Smooth muscle cell (in vitro differentiated cells): ENCODE results near the gene CHSY3. TPM values are rescaled to one million over a fixed set of nuclear protein-coding genes. Genes with fewer than 3 reads are reported as not detected.

ENCODE experiments used
- DNase-seq: peaks from one replicate; lab custom pipeline; 2025; ENCODE audit not compliant: unreplicated experiment; lab: John Stamatoyannopoulos, UW
- H2AFZ ChIP-seq: fragments of 200-600 bp; sonication (generic); 2 replicates; pipeline ENCODE4 v1.6.0; 2016; ENCODE audit warnings: antibody characterized with exemption, low read depth, mild to moderate bottlenecking
- H3F3A ChIP-seq: fragments of 200-600 bp; sonication (generic); 2 replicates; pipeline ENCODE4 v1.6.0; 2017; ENCODE audit warnings: antibody characterized with exemption, low read depth
- H3K27ac ChIP-seq: fragments of 200-600 bp; sonication (generic); 2 replicates; pipeline ENCODE4 v1.5.1; 2016; ENCODE audit warnings: low read depth, mild to moderate bottlenecking
- H3K27me3 ChIP-seq: fragments of 200-600 bp; sonication (generic); 2 replicates; pipeline ENCODE4 v1.6.1; 2016; ENCODE audit warnings: low read depth, mild to moderate bottlenecking
- H3K36me3 ChIP-seq: fragments of 200-600 bp; sonication (generic); 2 replicates; pipeline ENCODE4 v1.5.1; 2016; ENCODE audit warnings: low read depth
- H3K4me1 ChIP-seq: fragments of 200-600 bp; sonication (generic); 2 replicates; pipeline ENCODE4 v1.5.1; 2016; ENCODE audit warnings: low read depth
- H3K4me2 ChIP-seq: fragments of 200-600 bp; sonication (generic); 2 replicates; pipeline ENCODE4 v1.6.0; 2016; ENCODE audit warnings: mild to moderate bottlenecking
- H3K4me3 ChIP-seq: fragments of 200-600 bp; sonication (generic); 2 replicates; pipeline ENCODE4 v1.5.1; 2016; ENCODE audit warnings: mild to moderate bottlenecking
- H3K79me2 ChIP-seq: fragments of 200-600 bp; sonication (generic); 2 replicates; pipeline ENCODE4 v1.6.0; 2016; ENCODE audit warnings: low read depth, mild to moderate bottlenecking
- H3K9ac ChIP-seq: fragments of 200-600 bp; sonication (generic); 2 replicates; pipeline ENCODE4 v1.6.0; 2016; ENCODE audit warnings: low read depth
- H3K9me3 ChIP-seq: fragments of 200-600 bp; sonication (generic); replicated peaks from 2 replicates; pipeline ENCODE4 v1.5.1; 2016; ENCODE audit warnings: low read depth
- H4K20me1 ChIP-seq: fragments of 200-600 bp; sonication (generic); 2 replicates; pipeline ENCODE4 v1.6.0; 2016; ENCODE audit warnings: low read depth
- WGBS: methylation state at CpG from one replicate; pipeline ENCODE4 v1.1.7; 2016; ENCODE audit warnings: low lambda C conversion rate; 5-methylcytosine and 5-hydroxymethylcytosine counted together
- polyA plus RNA-seq: library from polyadenylated mRNA; unstranded; fragments of >200 nt; fragmentation: Nextera tagmentation; extraction: Ambion mirVana; gene quantifications from 2 replicates; pipeline ENCODE4 v1.2.1, GENCODE V29; 2016
- total RNA-seq: library from RNA; depleted of rRNA; stranded (reverse); fragments of >200 nt; gene quantifications from 2 replicates; pipeline ENCODE4 v1.2.3, GENCODE V29; 2014
- TF ChIP-seq, protein P1 (sequence below): fragments of 200-600 bp; sonication (generic); IDR thresholded peaks from 2 replicates; pipeline ENCODE4 v1.5.1; 2017; ENCODE audit warnings: borderline replicate concordance, mild to moderate bottlenecking, antibody characterized with exemption; ENCODE audit not compliant: insufficient read depth, poor library complexity, severe bottlenecking

The CHSY3 gene
- total and polyA plus RNA-seq, 2 experiments from 2014 or later = 12.7 to 15.6 TPM

DNA sequence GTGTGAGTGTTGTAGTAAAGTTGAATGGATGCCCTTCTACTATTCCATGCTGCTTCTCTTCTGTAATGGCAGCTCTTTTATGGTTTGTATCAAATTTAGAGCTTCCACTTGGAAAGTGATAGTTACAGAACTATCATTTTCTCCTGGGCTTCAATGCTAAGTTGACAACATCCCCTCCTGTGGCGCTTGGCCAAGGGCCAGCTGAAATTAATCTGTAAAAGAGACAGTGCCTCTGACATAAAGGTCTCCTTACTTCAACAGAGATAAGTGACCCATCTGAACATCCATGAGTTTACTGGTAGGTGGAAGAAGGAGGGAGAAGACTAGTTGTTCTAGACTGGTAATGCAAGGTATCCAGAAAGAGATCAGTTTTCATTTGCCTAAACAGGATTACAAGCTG, 39.7 kb downstream of the CHSY3 start:
- Histone ChIP-seq H3K4me2 (no peak overlapping the region), H3K4me3 (no peak overlapping the region), H3K4me1 (peaks cover 7% of the 10 kb centered on the region), H3K79me2 (peaks cover 9% of the 10 kb centered on the region), H3K9me3 (no peaks in the 10 kb centered on the region), H3K27ac (no peak overlapping the region), H3F3A (peaks cover 12% of the 10 kb centered on the region), H3K9ac (no peak overlapping the region), H2AFZ (no peak overlapping the region), H4K20me1 (no peaks in the 10 kb centered on the region), H3K27me3 (no peaks in the 10 kb centered on the region), H3K36me3 (no peaks in the 10 kb centered on the region)
- no peak for DNase-seq
- WGBS = 96% methylated on average over 1 of the region's 1 CpG
- TF ChIP-seq, protein P1, sequence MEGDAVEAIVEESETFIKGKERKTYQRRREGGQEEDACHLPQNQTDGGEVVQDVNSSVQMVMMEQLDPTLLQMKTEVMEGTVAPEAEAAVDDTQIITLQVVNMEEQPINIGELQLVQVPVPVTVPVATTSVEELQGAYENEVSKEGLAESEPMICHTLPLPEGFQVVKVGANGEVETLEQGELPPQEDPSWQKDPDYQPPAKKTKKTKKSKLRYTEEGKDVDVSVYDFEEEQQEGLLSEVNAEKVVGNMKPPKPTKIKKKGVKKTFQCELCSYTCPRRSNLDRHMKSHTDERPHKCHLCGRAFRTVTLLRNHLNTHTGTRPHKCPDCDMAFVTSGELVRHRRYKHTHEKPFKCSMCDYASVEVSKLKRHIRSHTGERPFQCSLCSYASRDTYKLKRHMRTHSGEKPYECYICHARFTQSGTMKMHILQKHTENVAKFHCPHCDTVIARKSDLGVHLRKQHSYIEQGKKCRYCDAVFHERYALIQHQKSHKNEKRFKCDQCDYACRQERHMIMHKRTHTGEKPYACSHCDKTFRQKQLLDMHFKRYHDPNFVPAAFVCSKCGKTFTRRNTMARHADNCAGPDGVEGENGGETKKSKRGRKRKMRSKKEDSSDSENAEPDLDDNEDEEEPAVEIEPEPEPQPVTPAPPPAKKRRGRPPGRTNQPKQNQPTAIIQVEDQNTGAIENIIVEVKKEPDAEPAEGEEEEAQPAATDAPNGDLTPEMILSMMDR = no peak

DNA sequence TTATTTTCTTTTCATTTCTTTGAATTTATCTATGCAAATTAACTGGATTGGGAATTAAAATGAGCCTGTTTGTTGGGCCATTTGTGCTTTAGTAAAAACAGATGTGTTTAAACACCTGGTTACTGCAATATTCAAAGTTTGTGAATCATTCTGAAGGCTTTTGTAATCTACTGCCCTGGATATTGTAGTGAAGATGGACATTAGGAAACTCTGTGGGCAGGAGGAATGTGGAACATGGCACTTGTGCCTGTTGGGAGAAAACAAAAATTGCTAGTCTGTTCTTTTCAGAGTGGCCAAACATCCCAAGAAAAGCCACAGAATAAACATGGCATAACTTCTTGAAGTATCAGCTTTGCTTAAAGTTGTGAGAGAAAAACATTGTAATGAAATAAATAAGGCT, 40.8 kb downstream of the CHSY3 start:
- Histone ChIP-seq H3K9ac (no peak overlapping the region), H3K27me3 (no peaks in the 10 kb centered on the region), H3K4me3 (no peak overlapping the region), H3K36me3 (no peaks in the 10 kb centered on the region), H2AFZ (no peak overlapping the region), H3K9me3 (no peaks in the 10 kb centered on the region), H3K27ac (peak overlapping the region; percentile 16), H3K79me2 (peaks cover 9% of the 10 kb centered on the region), H3K4me1 (peaks cover 7% of the 10 kb centered on the region), H3F3A (peaks cover 12% of the 10 kb centered on the region), H4K20me1 (no peaks in the 10 kb centered on the region), H3K4me2 (peak overlapping the region; percentile 20)
- TF ChIP-seq, protein P1 = no peak
- no peak for DNase-seq

DNA sequence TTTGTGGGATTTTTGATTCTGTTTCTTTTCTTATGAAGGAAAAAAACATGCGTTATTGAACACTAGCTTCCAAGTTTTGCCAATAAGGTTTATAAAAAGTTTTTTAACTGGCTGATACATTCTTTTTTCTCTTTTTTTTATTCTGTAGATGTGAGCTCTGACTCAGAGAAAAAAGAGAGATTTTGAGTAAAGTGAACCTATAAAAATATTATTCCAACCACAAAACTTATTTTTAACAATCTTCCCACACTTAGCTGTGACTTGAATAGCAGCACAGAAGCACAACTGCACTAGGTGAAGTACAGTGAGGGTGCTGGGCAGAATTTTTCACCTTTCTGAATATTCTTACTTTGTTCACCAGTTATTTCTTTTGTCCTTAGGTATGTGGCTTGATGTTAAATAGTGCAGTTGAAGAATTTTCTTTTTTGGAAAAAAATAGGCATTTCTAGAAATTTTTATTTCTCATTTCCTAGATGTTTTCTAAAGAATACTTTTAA, 41.6 kb downstream of the CHSY3 start:
- Histone ChIP-seq H2AFZ (no peak overlapping the region), H3K79me2 (peaks cover 9% of the 10 kb centered on the region), H3F3A (peaks cover 12% of the 10 kb centered on the region), H3K4me1 (peaks cover 7% of the 10 kb centered on the region), H3K9ac (no peak overlapping the region), H3K9me3 (no peaks in the 10 kb centered on the region), H3K36me3 (no peaks in the 10 kb centered on the region), H4K20me1 (no peaks in the 10 kb centered on the region), H3K27ac (peak overlapping the region; percentile 2), H3K4me2 (no peak overlapping the region), H3K27me3 (no peaks in the 10 kb centered on the region), H3K4me3 (no peak overlapping the region)
- WGBS = 100% methylated on average over 1 of the region's 1 CpG
- no peak for DNase-seq
- TF ChIP-seq, protein P1 = no peak

DNA sequence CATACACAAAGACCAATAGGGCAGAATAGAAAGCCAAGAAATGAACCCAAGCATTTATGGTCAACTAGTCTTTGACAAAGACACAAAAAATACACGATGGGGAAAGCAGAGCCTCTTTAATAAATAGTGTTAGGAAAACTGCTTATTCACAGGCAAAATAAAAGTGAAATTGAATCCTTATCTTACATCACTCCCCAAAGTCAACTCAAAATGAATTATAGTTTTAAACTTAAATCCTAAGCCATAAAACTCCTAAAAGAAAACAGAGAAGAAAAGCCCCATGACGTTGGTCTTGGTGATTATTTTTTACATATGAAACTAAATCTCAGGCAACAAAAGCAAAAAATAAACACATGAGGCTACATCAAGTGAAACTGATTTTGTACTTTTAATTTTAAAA, 46.8 kb downstream of the CHSY3 start:
- no peaks in the 10 kb centered on the region for H3K36me3 ChIP-seq
- H3K4me1 ChIP-seq = no peaks in the 10 kb centered on the region
- peaks cover 13% of the 10 kb centered on the region for H3K79me2 ChIP-seq
- DNase-seq = no peak
- H4K20me1 ChIP-seq = no peaks in the 10 kb centered on the region
- H2AFZ ChIP-seq = no peak overlapping the region
- no peak overlapping the region for H3K9ac ChIP-seq
- H3K9me3 ChIP-seq = no peaks in the 10 kb centered on the region
- no peaks in the 10 kb centered on the region for H3K27me3 ChIP-seq
- no peak overlapping the region for H3K4me3 ChIP-seq
- H3K4me2 ChIP-seq = no peak overlapping the region
- no peak overlapping the region for H3K27ac ChIP-seq
- no peaks in the 10 kb centered on the region for H3F3A ChIP-seq
- TF ChIP-seq, protein P1 = no peak
- 52% methylated on average over 2 of the region's 2 CpGs for WGBS
